Neutrophil (primary cell): ENCODE data around the gene PPFIBP1.

Source experiments
- H3K27ac ChIP-seq: fragments of 200-600 bp; sonication (generic); 2 replicates; pipeline ENCODE4 v1.5.1; 2016; ENCODE audit warnings: mild to moderate bottlenecking, moderate library complexity
- H3K27me3 ChIP-seq: fragments of 200-600 bp; sonication (generic); 2 replicates; pipeline ENCODE4 v1.6.0; 2016; ENCODE audit warnings: mild to moderate bottlenecking
- H3K36me3 ChIP-seq: fragments of 200-600 bp; sonication (generic); 2 replicates; pipeline ENCODE4 v1.5.1; 2017
- H3K4me1 ChIP-seq, 2 experiments: fragments of 200-600 bp in 1 of 2; sonication (generic) in 1 of 2; 1 replicate in 1 of 2; 2 replicates in 1 of 2; pipeline versions ENCODE4 v1.5.1 to v1.6.1; 2013 to 2016; ENCODE audit warnings: low read depth in 1 of 2, low read length in 1 of 2, mild to moderate bottlenecking in 1 of 2, moderate library complexity in 1 of 2; ENCODE audit not compliant: control insufficient read depth in 1 of 2, insufficient read depth in 1 of 2
- H3K4me3 ChIP-seq, 2 experiments: fragments of 200-600 bp in 1 of 2; sonication (generic) in 1 of 2; 1 replicate in 1 of 2; 2 replicates in 1 of 2; pipeline ENCODE4 v1.5.1; 2013 to 2016; ENCODE audit warnings: low read depth in 1 of 2, low read length in 1 of 2, mild to moderate bottlenecking in 1 of 2, moderate library complexity in 1 of 2
- H3K9me3 ChIP-seq: fragments of 200-600 bp; sonication (generic); 2 replicates; pipeline ENCODE4 v1.5.1; 2016
- TF ChIP-seq, protein P1 (sequence below): fragments of 200-600 bp; sonication (generic); IDR thresholded peaks from 2 replicates; pipeline ENCODE4 v1.5.1; 2016; ENCODE audit warnings: antibody characterized with exemption

The PPFIBP1 gene

GRCh38 chr12:27614866-27615265 is 90.9 kb downstream of the PPFIBP1 start:
- Histone ChIP-seq H3K27me3 (no peaks in the 10 kb centered on the region), H3K9me3 (no peaks in the 10 kb centered on the region), H3K36me3 (no peaks in the 10 kb centered on the region), H3K4me3 (no peak overlapping the region), H3K27ac (no peak overlapping the region), H3K4me1 (no peaks in the 10 kb centered on the region)
- TF ChIP-seq, protein P1, sequence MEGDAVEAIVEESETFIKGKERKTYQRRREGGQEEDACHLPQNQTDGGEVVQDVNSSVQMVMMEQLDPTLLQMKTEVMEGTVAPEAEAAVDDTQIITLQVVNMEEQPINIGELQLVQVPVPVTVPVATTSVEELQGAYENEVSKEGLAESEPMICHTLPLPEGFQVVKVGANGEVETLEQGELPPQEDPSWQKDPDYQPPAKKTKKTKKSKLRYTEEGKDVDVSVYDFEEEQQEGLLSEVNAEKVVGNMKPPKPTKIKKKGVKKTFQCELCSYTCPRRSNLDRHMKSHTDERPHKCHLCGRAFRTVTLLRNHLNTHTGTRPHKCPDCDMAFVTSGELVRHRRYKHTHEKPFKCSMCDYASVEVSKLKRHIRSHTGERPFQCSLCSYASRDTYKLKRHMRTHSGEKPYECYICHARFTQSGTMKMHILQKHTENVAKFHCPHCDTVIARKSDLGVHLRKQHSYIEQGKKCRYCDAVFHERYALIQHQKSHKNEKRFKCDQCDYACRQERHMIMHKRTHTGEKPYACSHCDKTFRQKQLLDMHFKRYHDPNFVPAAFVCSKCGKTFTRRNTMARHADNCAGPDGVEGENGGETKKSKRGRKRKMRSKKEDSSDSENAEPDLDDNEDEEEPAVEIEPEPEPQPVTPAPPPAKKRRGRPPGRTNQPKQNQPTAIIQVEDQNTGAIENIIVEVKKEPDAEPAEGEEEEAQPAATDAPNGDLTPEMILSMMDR, result no peak

GRCh38 chr12:27615331-27615891 is 91.4 kb downstream of the PPFIBP1 start:
- no peak overlapping the region for H3K27ac ChIP-seq
- H3K4me1 ChIP-seq, result no peaks in the 10 kb centered on the region
- TF ChIP-seq, protein P1, result no peak
- H3K27me3 ChIP-seq, result no peaks in the 10 kb centered on the region
- H3K9me3 ChIP-seq, result no peaks in the 10 kb centered on the region
- no peaks in the 10 kb centered on the region for H3K36me3 ChIP-seq
- H3K4me3 ChIP-seq, result no peak overlapping the region

DNA sequence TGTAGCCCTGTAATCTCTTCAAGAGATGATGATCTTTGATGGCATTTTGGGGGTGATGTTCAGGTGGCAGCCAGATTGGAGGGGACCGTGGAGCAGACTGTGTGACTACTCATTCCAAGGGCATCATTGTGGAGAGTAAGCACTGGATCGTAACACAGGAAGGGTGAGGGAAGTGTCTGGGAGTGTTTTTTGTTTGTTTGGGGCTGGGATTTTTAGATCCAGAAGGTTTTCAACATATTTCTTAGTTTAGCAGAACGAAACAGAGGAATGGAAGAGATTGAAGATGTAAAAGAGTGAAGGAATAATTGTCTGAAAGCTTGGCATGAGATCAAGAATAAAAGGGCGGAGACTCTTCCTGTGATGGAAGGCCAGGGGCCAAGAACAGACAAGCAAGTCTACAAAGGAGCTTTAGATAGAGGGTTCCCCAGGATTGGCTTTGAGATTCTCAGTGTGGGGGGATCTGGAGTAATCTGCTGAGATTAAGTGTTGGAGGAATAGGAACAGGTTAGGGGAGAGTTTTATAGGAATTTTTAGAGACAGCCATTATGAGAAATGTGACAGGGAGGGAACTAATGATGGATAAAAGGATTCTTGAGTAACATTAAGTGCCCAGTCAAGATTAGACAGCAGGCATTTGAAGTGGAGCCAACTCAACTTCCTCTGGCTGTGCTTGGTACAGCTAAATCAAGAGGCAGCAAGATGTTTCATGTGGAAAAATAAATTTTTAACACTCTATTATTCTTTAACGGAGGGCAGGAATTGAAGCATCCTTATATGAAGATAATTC is 92.5 kb downstream of the PPFIBP1 start:
- H3K4me3 ChIP-seq, result no peak overlapping the region
- TF ChIP-seq, protein P1, result no peak
- H3K27ac ChIP-seq, result no peak overlapping the region
- H3K27me3 ChIP-seq, result no peaks in the 10 kb centered on the region
- H3K4me1 ChIP-seq, result no peaks in the 10 kb centered on the region
- H3K9me3 ChIP-seq, result no peaks in the 10 kb centered on the region
- H3K36me3 ChIP-seq, result no peaks in the 10 kb centered on the region

GRCh38 chr12:27618836-27619235 is 94.8 kb downstream of the PPFIBP1 start:
- TF ChIP-seq, protein P1, result no peak
- H3K4me3 ChIP-seq, result no peak overlapping the region
- H3K36me3 ChIP-seq, result no peaks in the 10 kb centered on the region
- no peaks in the 10 kb centered on the region for H3K9me3 ChIP-seq
- H3K27ac ChIP-seq, result no peak overlapping the region
- no peaks in the 10 kb centered on the region for H3K4me1 ChIP-seq
- no peaks in the 10 kb centered on the region for H3K27me3 ChIP-seq

GRCh38 chr12:27619308-27619707 is 95.3 kb downstream of the PPFIBP1 start:
- TF ChIP-seq, protein P1, result no peak
- no peaks in the 10 kb centered on the region for H3K36me3 ChIP-seq
- H3K4me3 ChIP-seq, result no peak overlapping the region
- no peaks in the 10 kb centered on the region for H3K27me3 ChIP-seq
- no peaks in the 10 kb centered on the region for H3K4me1 ChIP-seq
- no peaks in the 10 kb centered on the region for H3K9me3 ChIP-seq
- no peak overlapping the region for H3K27ac ChIP-seq
